B cell (primary cell): Measurements from ENCODE around the gene EEPD1. TPM values are rescaled to one million over a fixed set of nuclear protein-coding genes. Genes with fewer than 3 reads are reported as not detected.

Experiments
- ATAC-seq: fragments of 200-7000 bp; cut with Tn5 transposase; one replicate; pipeline ENCODE4 v1.10.0; 2021; ENCODE audit warnings: low read depth, mild to moderate bottlenecking, moderate number of reproducible peaks, moderate library complexity
- CTCF ChIA-PET: fragments of 350-600 bp; sonication (Branson Sonifier 250); formaldehyde crosslinking; loops from one replicate; lab custom pipeline; 2021; ENCODE audit warnings: antibody characterized with exemption, inconsistent platforms; lab: Charles Lee
- POLR2A ChIA-PET: fragments of 350-600 bp; sonication (Branson Sonifier 250); formaldehyde crosslinking; loops from one replicate; lab custom pipeline; 2021; ENCODE audit warnings: antibody characterized with exemption; lab: Charles Lee
- DNase-seq: peaks from one replicate; pipeline ENCODE4 v3.0.0; 2013
- H2AFZ ChIP-seq: 2 replicates; pipeline ENCODE4 v1.6.1; 2012; ENCODE audit warnings: mild to moderate bottlenecking, low read depth, low read length; ENCODE audit not compliant: insufficient read depth, poor library complexity, severe bottlenecking
- H3K27ac ChIP-seq, 2 donors: 1 replicate in 1 of 2; 2 replicates in 1 of 2; pipeline ENCODE4 v1.5.1; 2012 to 2013; ENCODE audit warnings: low read length in 2 of 2, mild to moderate bottlenecking in 2 of 2, moderate library complexity in 1 of 2
- H3K27me3 ChIP-seq, 4 experiments: fragments of 200-600 bp in 1 of 4; sonication (generic) in 1 of 4; replicated peaks in 1 of 4; 1 replicate in 2 of 4; 2 replicates in 2 of 4; pipeline versions ENCODE4 v1.6.1 to v1.7.0; 2013 to 2016; ENCODE audit warnings: low read length in 3 of 4, mild to moderate bottlenecking in 2 of 4, mixed read lengths in 1 of 4, moderate library complexity in 1 of 4; ENCODE audit not compliant: insufficient read depth in 4 of 4, control insufficient read depth in 3 of 4; ENCODE audit errors: control extremely low read depth in 1 of 4
- H3K36me3 ChIP-seq, 2 experiments: replicated peaks in 1 of 2; 1 replicate in 1 of 2; 2 replicates in 1 of 2; pipeline versions ENCODE4 v1.6.1 to v1.7.1; 2013; ENCODE audit warnings: low read length in 1 of 2; ENCODE audit not compliant: insufficient read depth in 2 of 2, control insufficient read depth in 1 of 2; ENCODE audit errors: control extremely low read depth in 1 of 2, extremely low read depth in 1 of 2
- H3K4me1 ChIP-seq, 2 donors: fragments of 200-600 bp in 1 of 2; sonication (generic) in 1 of 2; 1 replicate in 1 of 2; 2 replicates in 1 of 2; pipeline versions ENCODE4 v1.5.1 to v1.6.1; 2013 to 2017; ENCODE audit warnings: low read length in 2 of 2; ENCODE audit not compliant: control insufficient read depth in 2 of 2, insufficient read depth in 2 of 2
- H3K4me2 ChIP-seq: replicated peaks from 2 replicates; pipeline ENCODE3; 2012; ENCODE audit warnings: mild to moderate bottlenecking, low read depth, low read length; ENCODE audit not compliant: poor library complexity, severe bottlenecking
- H3K4me3 ChIP-seq, 5 experiments: fragments of 200-600 bp in 1 of 5; sonication (generic) in 1 of 5; 1 replicate in 3 of 5; 2 replicates in 2 of 5; pipeline versions ENCODE4 v1.5.1 to v1.7.0; 2011 to 2016; ENCODE audit warnings: low read length in 4 of 5, mild to moderate bottlenecking in 4 of 5, low read depth in 2 of 5, control low read depth in 1 of 5, moderate library complexity in 1 of 5; ENCODE audit not compliant: insufficient read depth in 1 of 5; ENCODE audit errors: control extremely low read depth in 1 of 5, extremely low read depth in 1 of 5
- H3K79me2 ChIP-seq: fragments of 200-600 bp; sonication (generic); one replicate; pipeline ENCODE4 v1.6.0; 2016; ENCODE audit warnings: low read length; ENCODE audit not compliant: control insufficient read depth, insufficient read depth
- H3K9ac ChIP-seq: fragments of 200-600 bp; sonication (generic); 2 replicates; pipeline ENCODE4 v1.6.1; 2017; ENCODE audit warnings: mild to moderate bottlenecking, low read length, moderate library complexity
- H3K9me3 ChIP-seq, 3 donors: one replicate each; pipeline versions ENCODE4 v1.6.1 to v1.7.1; 2013; ENCODE audit warnings: low read length in 2 of 3; ENCODE audit not compliant: control insufficient read depth in 2 of 3, insufficient read depth in 1 of 3; ENCODE audit errors: control extremely low read depth in 1 of 3
- H4K20me1 ChIP-seq: 2 replicates; pipeline ENCODE4 v1.6.0; 2012; ENCODE audit warnings: mild to moderate bottlenecking, low read length; ENCODE audit not compliant: insufficient read depth, control insufficient read depth, poor library complexity, severe bottlenecking
- H3K27ac Mint-ChIP-seq: one replicate; pipeline ENCODE4 v1.8.0; 2021; ENCODE audit warnings: mixed read lengths
- H3K27me3 Mint-ChIP-seq: one replicate; pipeline ENCODE4 v1.8.0; 2021; ENCODE audit warnings: mixed read lengths
- H3K4me1 Mint-ChIP-seq: one replicate; pipeline ENCODE4 v1.8.0; 2021; ENCODE audit warnings: mixed read lengths
- H3K4me3 Mint-ChIP-seq: one replicate; pipeline ENCODE4 v1.8.0; 2021; ENCODE audit warnings: mixed read lengths
- H3K9me3 Mint-ChIP-seq: one replicate; pipeline ENCODE4 v1.8.0; 2022; ENCODE audit warnings: mixed read lengths; ENCODE audit not compliant: insufficient read depth
- EZH2 ChIP-seq: IDR thresholded peaks from 2 replicates; pipeline ENCODE4 v1.6.1; 2012; ENCODE audit warnings: borderline replicate concordance, low read depth, mild to moderate bottlenecking, moderate library complexity, low read length; ENCODE audit not compliant: insufficient read depth, poor library complexity, severe bottlenecking
- WGBS: methylation state at CpG from one replicate; pipeline ENCODE4 v1.1.5; 2013; ENCODE audit warnings: missing lambda C conversion rate; ENCODE audit not compliant: insufficient coverage; 5-methylcytosine and 5-hydroxymethylcytosine counted together
- intact Hi-C: fragments of 100-400 bp; cut with micrococcal nuclease; formaldehyde crosslinking; loops from one replicate; pipeline ENCODE4 v1.10.0; 2022
- polyA plus RNA-seq: library from polyadenylated mRNA; depleted of rRNA; stranded (reverse); fragments of >200 nt; gene quantifications from 2 replicates; pipeline ENCODE4 v1.2.3, GENCODE V29; 2012
- total RNA-seq, 2 donors: library from RNA; stranded (reverse); fragments of 120-200 nt in 1 of 2; gene quantifications; 1 replicate in 1 of 2; 2 replicates in 1 of 2; pipeline versions ENCODE4 v1.2.3 to v1.2.4, GENCODE V29; 2013 to 2022
- TF ChIP-seq, protein P1 (sequence below): fragments of 200-600 bp; IDR thresholded peaks from one replicate; pipeline ENCODE4 v1.8.0; 2022; ENCODE audit warnings: antibody characterized with exemption, mild to moderate bottlenecking

Gene EEPD1
- total and polyA plus RNA-seq, 2 donors (not counting 1 experiment from before 2014, with no cell fraction given): 0.49 to 4.1 TPM

DNA sequence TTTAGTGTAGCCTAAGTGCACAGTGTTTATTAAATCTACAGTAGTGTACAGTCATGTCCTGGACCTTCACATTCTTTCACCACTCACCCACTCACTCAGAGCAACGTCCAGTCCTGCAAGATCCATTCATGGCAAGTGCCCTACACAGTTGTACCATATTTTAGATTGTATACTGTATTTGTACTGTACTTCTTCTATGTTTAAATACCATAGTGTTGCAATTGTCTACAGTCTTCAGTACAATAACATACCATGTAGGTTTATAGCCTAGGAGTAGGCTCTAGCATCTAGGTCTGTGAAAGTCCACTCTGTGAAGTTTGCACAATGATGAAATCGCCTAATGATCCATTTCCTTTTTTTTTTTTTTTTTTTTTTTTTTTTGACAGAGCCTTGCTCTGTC, 12.0 kb downstream of the EEPD1 start:
- TF ChIP-seq EZH2: no peak
- TF ChIP-seq, protein P1, sequence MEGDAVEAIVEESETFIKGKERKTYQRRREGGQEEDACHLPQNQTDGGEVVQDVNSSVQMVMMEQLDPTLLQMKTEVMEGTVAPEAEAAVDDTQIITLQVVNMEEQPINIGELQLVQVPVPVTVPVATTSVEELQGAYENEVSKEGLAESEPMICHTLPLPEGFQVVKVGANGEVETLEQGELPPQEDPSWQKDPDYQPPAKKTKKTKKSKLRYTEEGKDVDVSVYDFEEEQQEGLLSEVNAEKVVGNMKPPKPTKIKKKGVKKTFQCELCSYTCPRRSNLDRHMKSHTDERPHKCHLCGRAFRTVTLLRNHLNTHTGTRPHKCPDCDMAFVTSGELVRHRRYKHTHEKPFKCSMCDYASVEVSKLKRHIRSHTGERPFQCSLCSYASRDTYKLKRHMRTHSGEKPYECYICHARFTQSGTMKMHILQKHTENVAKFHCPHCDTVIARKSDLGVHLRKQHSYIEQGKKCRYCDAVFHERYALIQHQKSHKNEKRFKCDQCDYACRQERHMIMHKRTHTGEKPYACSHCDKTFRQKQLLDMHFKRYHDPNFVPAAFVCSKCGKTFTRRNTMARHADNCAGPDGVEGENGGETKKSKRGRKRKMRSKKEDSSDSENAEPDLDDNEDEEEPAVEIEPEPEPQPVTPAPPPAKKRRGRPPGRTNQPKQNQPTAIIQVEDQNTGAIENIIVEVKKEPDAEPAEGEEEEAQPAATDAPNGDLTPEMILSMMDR: no peak
- CTCF ChIA-PET: no interaction called here
- Histone ChIP-seq H3K79me2 (no peaks in the 10 kb centered on the region), H3K4me1 (no peaks in the 10 kb centered on the region), H3K9me3 (no peaks in the 10 kb centered on the region), H3K27me3 (no peaks in the 10 kb centered on the region), H4K20me1 (no peaks in the 10 kb centered on the region), H3K27ac (no peak overlapping the region), H3K36me3 (no peaks in the 10 kb centered on the region), H3K9ac (no peak overlapping the region), H2AFZ (no peak overlapping the region), H3K4me2 (no peak overlapping the region), H3K4me3 (no peak overlapping the region)
- DNase-seq (no peak), ATAC-seq (no peak)
- intact Hi-C loops: no loop called here
- H3K9me3 Mint-ChIP-seq: no peaks in the 10 kb centered on the region
- H3K4me3 Mint-ChIP-seq: no peak overlapping the region
- WGBS: no CpG with 5 or more reads among the region's 2 CpGs
- POLR2A ChIA-PET: no interaction called here
- no peaks in the 10 kb centered on the region for H3K4me1 Mint-ChIP-seq
- no peak overlapping the region for H3K27ac Mint-ChIP-seq
- H3K27me3 Mint-ChIP-seq: peaks cover 3% of the 10 kb centered on the region

DNA sequence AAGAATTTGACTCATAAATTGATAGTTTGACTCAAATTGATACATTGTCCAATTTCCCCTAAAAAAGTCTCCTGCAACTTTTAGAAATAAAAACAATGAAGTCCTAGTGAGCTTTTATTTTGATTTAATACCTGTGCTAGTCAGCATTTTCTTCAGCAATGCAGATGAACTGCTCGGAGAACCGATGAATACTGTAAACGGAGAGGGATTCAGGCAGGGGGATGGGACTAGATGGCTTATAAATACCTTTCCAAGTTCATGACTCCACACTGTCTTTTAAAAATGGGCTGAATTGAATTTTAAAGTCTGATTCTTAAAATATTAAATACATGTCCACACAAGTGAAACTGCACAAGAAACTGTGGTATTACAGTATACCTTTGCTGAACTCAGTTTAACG, 12.7 kb downstream of the EEPD1 start:
- no peak overlapping the region for H3K4me3 ChIP-seq
- H3K27ac ChIP-seq: no peak overlapping the region
- H2AFZ ChIP-seq: no peak overlapping the region
- H3K4me1 ChIP-seq: no peaks in the 10 kb centered on the region
- ChIA-PET CTCF (no interaction called here), POLR2A (no interaction called here)
- ATAC-seq: no peak
- H3K4me2 ChIP-seq: no peak overlapping the region
- no peak overlapping the region for H3K9ac ChIP-seq
- Mint-ChIP-seq H3K27me3 (peaks cover 3% of the 10 kb centered on the region), H3K9me3 (no peaks in the 10 kb centered on the region), H3K27ac (no peak overlapping the region), H3K4me3 (no peak overlapping the region), H3K4me1 (no peaks in the 10 kb centered on the region)
- no peaks in the 10 kb centered on the region for H3K36me3 ChIP-seq
- no peaks in the 10 kb centered on the region for H3K79me2 ChIP-seq
- H3K9me3 ChIP-seq: peaks cover 0 to 1% (median 0%) of the 10 kb centered on the region in 3 donors
- WGBS: 80% methylated on average over 1 of the region's 4 CpGs
- no peak for DNase-seq
- TF ChIP-seq, protein P1: no peak
- TF ChIP-seq EZH2: no peak
- H3K27me3 ChIP-seq: no peaks in the 10 kb centered on the region
- no peaks in the 10 kb centered on the region for H4K20me1 ChIP-seq
- intact Hi-C loops: no loop called here
